Measurements from ENCODE around the gene ENPP3.

Gene ENPP3

GRCh38 chr6:131792091-131792496, 155.0 kb downstream of the ENPP3 start:
- H3K79me2 ChIP-seq (ENCODE audit: insufficient read depth, low read length): no peaks in the 10 kb centered on the region
- no peaks in the 10 kb centered on the region for H3K36me3 ChIP-seq (ENCODE audit: insufficient read depth, low read length)
- peaks cover 4% of the 10 kb centered on the region for H3K27me3 ChIP-seq (ENCODE audit: insufficient read depth, low read length, poor library complexity)
- ATAC-seq (ENCODE audit: insufficient read depth, low read depth): peak; percentile 47; the same call in 2 of the 3 replicates
- no peaks in the 10 kb centered on the region for H3K4me1 ChIP-seq (ENCODE audit: insufficient read depth, low read length)
- no peak overlapping the region for H3K4me3 ChIP-seq (ENCODE audit: low read depth in 1 of 2, low read length in 2 of 2)
- H3K4me2 ChIP-seq (ENCODE audit: insufficient read depth, low read length): no peak overlapping the region
- TF ChIP-seq, protein P1, sequence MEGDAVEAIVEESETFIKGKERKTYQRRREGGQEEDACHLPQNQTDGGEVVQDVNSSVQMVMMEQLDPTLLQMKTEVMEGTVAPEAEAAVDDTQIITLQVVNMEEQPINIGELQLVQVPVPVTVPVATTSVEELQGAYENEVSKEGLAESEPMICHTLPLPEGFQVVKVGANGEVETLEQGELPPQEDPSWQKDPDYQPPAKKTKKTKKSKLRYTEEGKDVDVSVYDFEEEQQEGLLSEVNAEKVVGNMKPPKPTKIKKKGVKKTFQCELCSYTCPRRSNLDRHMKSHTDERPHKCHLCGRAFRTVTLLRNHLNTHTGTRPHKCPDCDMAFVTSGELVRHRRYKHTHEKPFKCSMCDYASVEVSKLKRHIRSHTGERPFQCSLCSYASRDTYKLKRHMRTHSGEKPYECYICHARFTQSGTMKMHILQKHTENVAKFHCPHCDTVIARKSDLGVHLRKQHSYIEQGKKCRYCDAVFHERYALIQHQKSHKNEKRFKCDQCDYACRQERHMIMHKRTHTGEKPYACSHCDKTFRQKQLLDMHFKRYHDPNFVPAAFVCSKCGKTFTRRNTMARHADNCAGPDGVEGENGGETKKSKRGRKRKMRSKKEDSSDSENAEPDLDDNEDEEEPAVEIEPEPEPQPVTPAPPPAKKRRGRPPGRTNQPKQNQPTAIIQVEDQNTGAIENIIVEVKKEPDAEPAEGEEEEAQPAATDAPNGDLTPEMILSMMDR (IDR thresholded peaks at IDR 0.05; ENCODE audit: borderline replicate concordance, extremely low read depth, low read length, poor library complexity, severe bottlenecking): no peak
- TF ChIP-seq EZH2 (IDR thresholded peaks at IDR 0.05; ENCODE audit: borderline replicate concordance, low read depth, low read length, severe bottlenecking): no peak
- DNase-seq: peak; percentile 10
- H4K20me1 ChIP-seq (ENCODE audit: insufficient read depth, low read length): no peaks in the 10 kb centered on the region
- H3K9ac ChIP-seq (ENCODE audit: low read depth, low read length): no peak overlapping the region
- no peak overlapping the region for H3K27ac ChIP-seq (ENCODE audit: low read length)
- no peaks in the 10 kb centered on the region for H3K9me3 ChIP-seq (ENCODE audit: insufficient read depth, low read length, severe bottlenecking)
- H2AFZ ChIP-seq (ENCODE audit: low read depth, low read length): no peak overlapping the region

- Histone ChIP-seq H3K27me3 (ENCODE audit: insufficient read depth, low read length, poor library complexity) (no peaks in the 10 kb centered on the region), H3K79me2 (ENCODE audit: insufficient read depth, low read length) (no peaks in the 10 kb centered on the region), H3K9ac (ENCODE audit: low read depth, low read length) (no peak overlapping the region), H3K9me3 (ENCODE audit: insufficient read depth, low read length, severe bottlenecking) (no peaks in the 10 kb centered on the region), H3K4me3 (ENCODE audit: low read depth in 1 of 2, low read length in 2 of 2) (no peak overlapping the region), H3K27ac (ENCODE audit: low read length) (no peak overlapping the region), H3K4me2 (ENCODE audit: insufficient read depth, low read length) (no peak overlapping the region), H3K36me3 (ENCODE audit: insufficient read depth, low read length) (no peaks in the 10 kb centered on the region), H3K4me1 (ENCODE audit: insufficient read depth, low read length) (no peaks in the 10 kb centered on the region), H2AFZ (ENCODE audit: low read depth, low read length) (no peak overlapping the region), H4K20me1 (ENCODE audit: insufficient read depth, low read length) (no peaks in the 10 kb centered on the region)
- no peak for ATAC-seq (ENCODE audit: insufficient read depth, low read depth)
- DNase-seq: no peak
- TF ChIP-seq EZH2 (IDR thresholded peaks at IDR 0.05; ENCODE audit: borderline replicate concordance, low read depth, low read length, severe bottlenecking): no peak
- TF ChIP-seq, protein P1 (IDR thresholded peaks at IDR 0.05; ENCODE audit: borderline replicate concordance, extremely low read depth, low read length, poor library complexity, severe bottlenecking): no peak
These were observed 158.3 kb downstream of the ENPP3 start for GRCh38 chr6:131795366-131795765.

Measured in DND-41 (cell line).